Osteoblast (primary cell): ENCODE data around the gene RFESD. TPM values are rescaled to one million over a fixed set of nuclear protein-coding genes. Genes with fewer than 3 reads are reported as not detected.

Experiments used
- DNase-seq: peaks from one replicate; pipeline ENCODE4 v3.0.0; 2011; ENCODE audit warnings: low spot score, mixed read lengths; ENCODE audit not compliant: insufficient read length; ENCODE audit errors: missing footprints
- H2AFZ ChIP-seq: 2 replicates; pipeline ENCODE4 v1.6.0; 2011; ENCODE audit warnings: mild to moderate bottlenecking, low read length
- H3K27ac ChIP-seq: 2 replicates; pipeline ENCODE4 v1.5.1; 2011; ENCODE audit warnings: mild to moderate bottlenecking, low read depth, low read length, moderate library complexity
- H3K27me3 ChIP-seq: 2 replicates; pipeline ENCODE4 v1.6.0; 2012; ENCODE audit warnings: mild to moderate bottlenecking, control low read depth, inconsistent platforms, low read length, moderate library complexity; ENCODE audit not compliant: insufficient read depth
- H3K36me3 ChIP-seq: 2 replicates; pipeline ENCODE4 v1.5.1; 2011; ENCODE audit warnings: mild to moderate bottlenecking, low read length, control low read depth, moderate library complexity; ENCODE audit not compliant: insufficient read depth
- H3K4me1 ChIP-seq: 2 replicates; pipeline ENCODE4 v1.5.1; 2011; ENCODE audit warnings: mild to moderate bottlenecking, low read length, control low read depth, moderate library complexity; ENCODE audit not compliant: insufficient read depth
- H3K4me2 ChIP-seq: 2 replicates; pipeline ENCODE4 v1.6.0; 2011; ENCODE audit warnings: mild to moderate bottlenecking, low read length; ENCODE audit not compliant: insufficient read depth
- H3K4me3 ChIP-seq: fragments of 200-600 bp; sonication (generic); 3 replicates; pipeline ENCODE4 v1.5.1; 2012; ENCODE audit warnings: mild to moderate bottlenecking, low read length, inconsistent platforms; ENCODE audit not compliant: insufficient read depth
- H3K79me2 ChIP-seq: 2 replicates; pipeline ENCODE4 v1.6.0; 2012; ENCODE audit warnings: mild to moderate bottlenecking, low read length, control low read depth, inconsistent platforms; ENCODE audit not compliant: insufficient read depth
- H3K9me3 ChIP-seq: 2 replicates; pipeline ENCODE4 v1.5.1; 2011; ENCODE audit warnings: low read depth, low read length, control low read depth
- H4K20me1 ChIP-seq: 2 replicates; pipeline ENCODE4 v1.6.0; 2012; ENCODE audit warnings: mild to moderate bottlenecking, low read length, control low read depth; ENCODE audit not compliant: insufficient read depth
- CTCF ChIP-seq: IDR thresholded peaks from 2 replicates; pipeline ENCODE4 v1.5.1; 2011; ENCODE audit warnings: mild to moderate bottlenecking, low read depth, low read length, moderate library complexity; ENCODE audit errors: extremely low read depth
- total RNA-seq: library from RNA; depleted of rRNA; stranded (reverse); fragments of >200 nt; gene quantifications from 2 replicates; pipeline ENCODE4 v1.2.3, GENCODE V29; 2012

Gene RFESD
- 2.7 and 4.3 TPM in 2 replicates for total RNA-seq

- peak within 1 kb of the TSS; percentile 81 for H3K27ac ChIP-seq
- H3K4me3 ChIP-seq, result peak within 1 kb of the TSS; percentile 79
- peak within 1 kb of the TSS; percentile 95 for H3K4me2 ChIP-seq
- H3K79me2 ChIP-seq, result no peaks in the 10 kb centered on the region
- H3K36me3 ChIP-seq, result no peaks in the 10 kb centered on the region
- TF ChIP-seq CTCF, result peak; percentile 9
- no peaks in the 10 kb centered on the region for H3K9me3 ChIP-seq
- peaks cover 10% of the 10 kb centered on the region for H3K4me1 ChIP-seq
- H4K20me1 ChIP-seq, result no peaks in the 10 kb centered on the region
- H3K27me3 ChIP-seq, result no peaks in the 10 kb centered on the region
- H2AFZ ChIP-seq, result peak within 1 kb of the TSS; percentile 92
- DNase-seq, result peak; percentile 93
These were observed at the start of gene RFESD for GRCh38 chr5:95646569-95647431. Gene RFESD, plus strand, starts transcription at chr5:95646777. Its CDS starts 5,495 bp downstream, at chr5:95652272.

- H3K4me3 ChIP-seq, result no peak overlapping the region
- no peaks in the 10 kb centered on the region for H3K36me3 ChIP-seq
- no peak for DNase-seq
- H3K9me3 ChIP-seq, result no peaks in the 10 kb centered on the region
- no peaks in the 10 kb centered on the region for H3K4me1 ChIP-seq
- no peaks in the 10 kb centered on the region for H3K27me3 ChIP-seq
- no peak for TF ChIP-seq CTCF
- H3K79me2 ChIP-seq, result no peaks in the 10 kb centered on the region
- no peak overlapping the region for H3K4me2 ChIP-seq
- no peak overlapping the region for H3K27ac ChIP-seq
- no peaks in the 10 kb centered on the region for H4K20me1 ChIP-seq
- no peak overlapping the region for H2AFZ ChIP-seq
These were observed 47.3 kb upstream of the RFESD start for GRCh38 chr5:95599252-95599651.

- no peaks in the 10 kb centered on the region for H3K4me1 ChIP-seq
- H3K79me2 ChIP-seq, result no peaks in the 10 kb centered on the region
- no peaks in the 10 kb centered on the region for H3K9me3 ChIP-seq
- H3K36me3 ChIP-seq, result no peaks in the 10 kb centered on the region
- no peaks in the 10 kb centered on the region for H3K27me3 ChIP-seq
- H3K27ac ChIP-seq, result peak overlapping the region; percentile 46
- no peak for DNase-seq
- no peaks in the 10 kb centered on the region for H4K20me1 ChIP-seq
- H3K4me2 ChIP-seq, result no peak overlapping the region
- H2AFZ ChIP-seq, result no peak overlapping the region
- no peak for TF ChIP-seq CTCF
- no peak overlapping the region for H3K4me3 ChIP-seq
These were observed 46.0 kb upstream of the RFESD start for GRCh38 chr5:95600557-95600956.

- Histone ChIP-seq H2AFZ (no peak overlapping the region), H3K27ac (no peak overlapping the region), H3K4me2 (no peak overlapping the region), H3K79me2 (no peaks in the 10 kb centered on the region), H3K9me3 (no peaks in the 10 kb centered on the region), H3K4me3 (no peak overlapping the region), H3K4me1 (no peaks in the 10 kb centered on the region), H4K20me1 (no peaks in the 10 kb centered on the region), H3K27me3 (no peaks in the 10 kb centered on the region), H3K36me3 (no peaks in the 10 kb centered on the region)
- TF ChIP-seq CTCF, result no peak
- DNase-seq, result no peak
These were observed 40.8 kb upstream of the RFESD start for GRCh38 chr5:95605786-95606185.
